Measurements from ENCODE around the gene KLK11.
"Not testable (repeated sequence)": the region's sequence is repeated elsewhere in the genome, so short reads cannot be mapped to it uniquely, and the experiment has no call there.

The KLK11 gene

DNA sequence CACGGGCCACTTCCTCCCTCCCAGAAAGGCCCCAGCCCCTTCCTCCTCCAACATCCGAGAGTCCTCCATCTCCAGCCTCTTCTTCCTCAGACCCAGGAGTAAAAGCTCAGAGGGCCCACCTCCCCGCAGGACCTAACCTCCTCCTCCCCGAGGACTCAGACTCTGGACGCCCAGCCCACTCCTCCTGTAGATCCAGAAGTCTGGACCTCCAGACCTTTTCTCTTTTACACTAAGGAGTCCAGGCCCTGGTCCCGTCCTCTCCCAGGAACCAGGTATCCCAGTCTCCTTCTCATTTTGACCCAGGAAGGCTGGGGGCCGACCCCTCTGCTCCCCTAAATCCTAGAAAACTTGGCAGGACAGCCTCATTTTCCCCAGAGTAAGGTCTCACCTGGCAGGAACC lies 23.1 kb downstream of the KLK11 start:
- DNase-seq (ENCODE audit: low spot score) = no peak

DNA sequence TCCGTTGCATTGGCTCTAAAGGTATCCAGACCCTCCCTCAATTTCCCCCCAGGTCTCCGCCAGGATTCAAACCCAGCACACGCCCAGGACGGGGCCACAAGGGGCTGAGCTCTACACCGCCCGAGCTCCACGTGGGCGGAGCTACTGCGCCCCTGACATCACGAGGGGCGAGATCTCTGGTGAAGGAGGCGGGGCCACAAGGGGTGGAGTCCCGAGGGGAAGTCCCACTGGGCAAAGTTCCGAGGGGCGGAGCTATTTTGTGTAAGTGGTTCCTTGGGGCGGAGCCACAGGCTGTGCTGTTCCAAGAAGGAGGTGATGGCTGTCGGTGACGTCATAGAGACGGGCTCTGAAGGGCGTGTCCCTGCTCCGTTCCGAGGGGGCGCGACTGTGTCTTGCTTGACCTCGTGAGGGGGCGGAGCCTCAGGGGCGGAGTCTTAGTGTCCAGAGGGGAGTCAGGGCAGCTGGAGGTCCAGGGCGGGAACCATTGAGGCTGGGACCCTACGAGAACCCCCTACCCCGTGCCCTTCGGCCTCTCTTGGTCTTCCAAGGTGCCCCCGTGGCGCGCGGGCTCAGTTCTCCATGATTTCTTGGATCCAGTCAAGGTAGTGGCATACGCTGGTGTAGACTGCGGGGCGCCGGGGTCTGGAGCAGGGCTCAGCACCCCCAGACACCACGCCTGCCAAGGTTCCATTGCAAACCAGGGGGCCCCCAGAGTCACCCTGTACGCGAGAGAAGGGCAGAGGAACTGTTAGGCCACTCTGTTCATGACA lies 23.7 kb downstream of the KLK11 start:
- DNase-seq (ENCODE audit: low spot score) = peak; percentile 94

DNA sequence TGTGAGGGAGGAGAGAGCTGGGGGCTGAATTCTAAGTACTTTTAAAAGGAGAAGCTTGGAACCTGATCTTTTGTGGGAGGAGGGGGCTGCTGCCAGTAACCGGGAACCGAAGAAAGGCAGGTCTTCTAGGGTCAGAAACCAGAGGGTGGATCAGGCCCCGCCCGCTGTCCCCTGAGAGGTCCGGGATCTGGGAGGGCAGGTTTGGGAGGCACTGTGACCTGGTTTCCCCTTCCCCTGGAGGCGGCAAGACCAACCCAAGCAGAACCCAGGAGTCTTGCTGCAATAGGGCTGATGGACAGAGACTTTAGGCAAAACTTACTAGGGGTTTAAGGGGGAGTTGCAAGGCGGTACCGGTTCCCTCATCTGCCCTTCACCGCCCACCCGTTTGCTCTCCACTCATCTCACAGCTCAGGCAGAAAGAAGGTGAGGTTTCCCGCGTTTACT lies 24.3 kb downstream of the KLK11 start:
- DNase-seq (ENCODE audit: low spot score) = no peak

DNA sequence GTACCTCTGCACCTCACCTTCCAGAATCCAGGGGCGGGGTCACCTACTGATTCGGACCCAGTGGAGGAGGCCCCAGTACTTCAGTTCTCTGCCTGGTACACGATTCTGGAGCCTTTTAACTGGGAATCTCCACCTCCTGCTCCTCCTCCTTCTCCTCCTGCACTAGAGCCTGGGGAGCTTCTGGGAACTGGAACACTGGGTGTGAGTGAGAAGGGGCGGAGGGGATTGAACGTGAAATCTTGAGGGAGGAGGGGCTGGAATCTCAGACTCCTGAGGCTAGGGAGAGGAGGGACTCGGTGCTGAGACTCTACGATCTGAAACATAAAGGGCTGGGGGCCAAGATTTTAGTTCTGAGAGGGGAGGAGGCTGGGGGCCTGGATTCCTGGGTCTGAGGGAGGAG lies 24.9 kb downstream of the KLK11 start, which contains the start of gene KLK8:
KLK8 (minus strand) TSS at position 90 of the 400 bp plus-strand sequence. CDS start 437 bp downstream, outside the sequence.
- DNase-seq (ENCODE audit: low spot score) = no peak

DNA sequence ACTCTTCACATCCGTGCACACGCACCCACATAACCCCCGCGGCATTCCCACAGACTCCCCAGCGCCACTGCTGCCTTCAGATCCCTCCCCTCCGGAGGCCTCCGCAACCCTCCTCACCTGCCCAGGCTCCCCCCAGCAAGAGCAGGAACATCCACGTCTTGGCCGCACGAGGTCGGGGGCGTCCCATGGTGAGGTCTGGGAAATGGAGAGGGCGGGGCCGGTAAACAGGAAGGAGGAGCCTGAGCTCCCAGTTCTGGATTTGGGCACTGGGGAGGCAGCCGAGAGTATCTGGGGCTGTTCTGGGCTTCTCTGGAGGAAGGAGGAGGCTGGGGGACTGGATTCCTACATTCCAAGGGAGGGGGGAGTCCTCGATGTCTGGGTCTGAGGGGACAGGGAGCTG lies 25.4 kb downstream of the KLK11 start:
- no peak for DNase-seq (ENCODE audit: low spot score)

DNA sequence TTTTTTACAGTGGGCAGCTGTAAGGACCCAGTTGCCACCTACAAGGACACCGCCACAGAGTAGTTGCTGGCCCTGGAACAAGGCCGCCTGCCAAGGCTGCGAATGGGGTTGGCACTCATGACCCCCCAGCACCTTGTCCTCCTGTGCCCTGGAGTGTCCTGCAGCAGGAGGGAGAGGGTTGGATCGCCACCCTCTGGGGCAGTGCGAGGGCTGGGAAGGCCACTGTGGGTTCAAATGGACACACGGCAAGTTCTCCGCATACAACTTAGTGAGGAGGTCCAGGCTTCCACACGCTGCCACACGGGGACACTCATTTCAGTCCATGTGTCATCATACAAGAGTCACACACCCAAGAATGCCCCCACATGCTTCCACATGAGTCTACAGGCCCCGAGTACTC lies 26.0 kb downstream of the KLK11 start:
- DNase-seq (ENCODE audit: low spot score) = no peak

DNA sequence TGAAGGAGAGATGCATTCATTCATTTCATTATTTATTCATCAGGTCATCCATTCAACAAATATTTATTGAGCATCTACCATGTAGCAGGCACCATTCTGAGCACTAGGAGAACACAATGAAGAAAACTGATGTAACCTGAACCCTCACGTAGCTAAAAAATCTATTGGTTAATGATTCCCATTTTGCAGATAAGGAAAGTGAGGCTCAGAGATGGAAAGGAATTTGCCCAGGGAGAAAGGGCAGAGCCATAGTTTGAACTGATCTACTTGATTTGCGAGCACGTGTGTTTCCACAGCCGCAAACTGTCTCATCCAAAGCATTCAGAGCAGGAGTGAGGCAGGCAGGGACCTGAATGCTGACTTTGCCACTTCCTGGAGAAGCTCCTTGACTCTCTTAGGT lies 27.7 kb downstream of the KLK11 start:
- no peak for DNase-seq (ENCODE audit: low spot score)

DNA sequence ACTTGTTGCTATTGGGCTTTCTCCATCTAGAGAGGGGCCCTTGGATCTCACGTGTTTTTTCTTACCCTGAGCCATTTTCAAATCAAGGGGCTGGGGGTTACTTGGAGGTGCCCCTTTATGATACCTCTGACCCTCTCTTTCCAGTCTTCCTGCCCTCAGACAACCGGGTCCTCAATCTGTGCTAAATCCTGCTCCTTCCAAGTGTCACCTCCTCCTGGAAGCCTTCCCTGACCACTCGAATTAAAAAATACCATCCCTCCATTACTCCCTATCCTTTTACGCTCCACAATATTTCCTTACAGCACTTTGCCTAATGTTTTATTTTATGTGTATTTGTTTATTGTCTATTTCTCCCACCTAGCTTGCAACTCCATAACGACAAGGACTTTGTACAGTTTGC lies 28.4 kb downstream of the KLK11 start:
- DNase-seq (ENCODE audit: low spot score) = no peak

DNA sequence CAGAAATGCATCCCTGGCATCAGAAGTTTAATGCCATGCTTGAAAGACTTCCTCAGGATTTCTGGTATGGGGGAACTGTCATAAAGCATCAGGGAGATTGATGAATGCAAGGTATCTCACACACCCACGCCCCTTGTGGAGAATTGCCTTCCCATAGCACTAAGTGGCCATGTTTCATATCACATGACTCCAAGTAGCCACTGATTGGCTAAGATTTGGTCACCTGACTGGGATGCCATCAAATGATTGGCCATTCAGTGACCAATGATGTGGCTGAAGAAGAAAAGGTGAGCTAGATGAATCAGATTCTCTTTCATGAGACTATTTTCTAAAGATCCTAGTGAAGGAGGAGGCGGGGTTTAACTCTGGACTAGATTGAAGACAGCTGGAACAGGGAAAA lies 32.3 kb downstream of the KLK11 start:
- peak; percentile 60 for DNase-seq (ENCODE audit: low spot score)

DNA sequence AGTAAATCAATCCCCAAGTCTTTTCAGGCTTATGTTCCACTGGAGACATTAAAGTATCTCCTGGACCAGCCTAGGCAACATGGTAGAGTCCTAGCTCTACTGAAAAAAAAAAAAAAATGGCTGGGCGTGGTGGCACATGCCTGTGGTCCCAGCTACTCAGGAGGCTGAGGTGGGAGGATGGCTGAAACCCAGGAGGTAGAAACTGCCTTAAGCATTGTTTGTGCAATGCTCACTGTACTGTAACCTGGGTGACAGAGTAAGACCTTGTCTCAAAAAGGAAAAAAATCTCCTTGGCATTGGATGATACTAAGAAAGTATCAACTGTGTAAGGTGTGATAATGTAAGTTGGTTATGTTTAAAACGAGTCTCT lies 33.8 kb downstream of the KLK11 start:
- no peak for DNase-seq (ENCODE audit: low spot score)

DNA sequence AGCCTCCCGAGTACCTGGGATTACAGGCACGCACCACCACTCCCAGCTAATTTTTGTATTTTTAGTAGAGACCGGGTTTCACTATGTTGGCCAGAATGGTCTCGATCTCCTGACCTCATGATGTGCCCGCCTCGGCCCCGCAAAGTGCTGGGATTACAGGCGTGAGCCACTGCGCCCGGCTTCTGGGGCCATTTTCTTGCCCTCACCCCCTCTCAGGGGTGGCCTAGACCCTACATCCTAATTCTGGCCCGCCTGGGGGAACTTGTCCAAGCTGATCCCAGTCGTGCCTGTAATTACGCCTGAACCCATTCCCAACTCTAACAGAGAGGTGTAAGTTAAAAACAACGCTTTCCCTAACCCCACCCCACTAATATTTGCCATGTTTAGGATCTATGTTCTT lies 42.0 kb downstream of the KLK11 start:
- DNase-seq (ENCODE audit: low spot score) = not testable (repeated sequence)

DNA sequence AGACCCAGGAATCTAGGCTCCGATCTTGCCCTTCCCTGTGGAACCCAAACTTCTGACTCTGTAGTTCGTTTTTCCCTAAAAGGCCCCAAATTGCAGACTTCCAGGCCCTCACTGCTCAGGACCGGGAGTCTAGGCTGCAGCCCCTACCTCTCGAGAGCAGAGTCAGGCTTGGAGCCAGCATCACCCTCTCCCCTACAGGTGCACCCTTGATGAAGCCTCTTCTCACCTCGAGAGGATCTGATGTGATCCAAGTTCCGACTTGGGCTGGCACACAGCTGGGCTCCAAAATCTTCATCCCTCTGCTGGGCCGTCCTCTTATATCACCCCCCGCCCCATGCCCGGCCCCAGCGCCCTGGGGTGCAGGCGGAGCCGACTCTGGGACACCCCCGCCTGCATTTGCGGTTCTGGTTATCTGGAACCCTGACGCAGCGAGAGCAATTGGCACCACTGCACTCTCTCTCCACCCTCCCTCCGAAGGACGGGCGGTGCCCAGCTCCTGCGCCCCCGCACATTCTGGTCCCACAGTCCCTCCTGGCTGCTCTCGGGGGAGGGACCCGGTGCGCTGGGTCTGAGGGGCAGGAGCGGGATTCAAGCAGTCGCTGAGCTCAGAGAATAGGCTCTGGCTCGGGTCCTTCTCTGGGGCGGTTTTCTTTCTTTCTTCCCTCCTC lies 42.7 kb downstream of the KLK11 start, which contains the start of gene KLK7:
KLK7 (minus strand) TSS at position 293 of the 668 bp plus-strand sequence. CDS start 1,518 bp downstream, outside the sequence.
- DNase-seq (ENCODE audit: low spot score) = peak; percentile 34

DNA sequence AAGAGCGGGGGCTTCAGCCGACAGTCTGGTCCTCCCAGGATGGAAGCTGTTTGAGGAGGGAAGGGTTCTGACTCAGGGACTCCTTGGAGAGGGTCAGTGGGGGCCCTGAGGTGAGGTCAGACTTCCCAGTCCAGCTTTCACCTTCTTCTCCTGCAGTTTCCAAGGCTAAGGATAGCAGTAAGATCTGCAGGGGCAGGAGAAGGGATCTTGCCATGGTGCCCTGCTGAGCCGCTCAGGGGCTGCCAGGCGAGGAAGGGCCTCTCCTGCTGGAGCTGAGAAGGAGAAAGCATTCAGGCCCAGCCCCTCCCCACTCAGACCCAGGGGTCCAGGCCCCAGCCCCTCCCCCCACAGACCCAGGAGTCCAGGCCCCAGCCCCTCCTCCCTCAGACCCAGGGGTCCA lies 44.2 kb downstream of the KLK11 start:
- no peak for DNase-seq (ENCODE audit: low spot score)

DNA sequence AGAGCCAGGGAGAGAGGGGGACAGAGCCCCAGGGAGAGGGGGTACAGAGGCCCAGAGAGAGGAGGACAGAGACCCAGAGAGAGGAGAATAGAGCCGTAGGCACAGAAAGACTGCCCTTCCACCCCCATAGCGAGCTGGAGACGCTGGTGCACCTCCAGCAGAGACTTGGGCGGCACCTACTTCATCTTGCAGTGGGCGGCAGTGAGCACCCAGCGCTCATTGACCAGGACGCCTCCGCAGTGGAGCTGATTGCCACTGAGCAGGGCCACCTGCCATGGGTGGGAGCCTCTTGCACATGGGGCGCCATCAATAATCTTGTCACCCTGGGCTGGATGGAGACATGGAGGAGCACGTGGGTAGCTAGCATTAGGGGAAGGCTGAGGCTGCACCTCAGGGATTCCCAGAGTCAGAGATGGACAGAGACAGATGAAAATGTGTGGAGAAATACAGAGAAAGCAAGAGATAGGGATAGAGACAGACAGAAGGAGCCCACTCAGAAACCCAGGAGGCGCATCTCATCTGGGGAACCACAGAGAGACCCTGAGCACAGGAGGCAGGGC lies 44.7 kb downstream of the KLK11 start:
- DNase-seq (ENCODE audit: low spot score) = no peak

DNA sequence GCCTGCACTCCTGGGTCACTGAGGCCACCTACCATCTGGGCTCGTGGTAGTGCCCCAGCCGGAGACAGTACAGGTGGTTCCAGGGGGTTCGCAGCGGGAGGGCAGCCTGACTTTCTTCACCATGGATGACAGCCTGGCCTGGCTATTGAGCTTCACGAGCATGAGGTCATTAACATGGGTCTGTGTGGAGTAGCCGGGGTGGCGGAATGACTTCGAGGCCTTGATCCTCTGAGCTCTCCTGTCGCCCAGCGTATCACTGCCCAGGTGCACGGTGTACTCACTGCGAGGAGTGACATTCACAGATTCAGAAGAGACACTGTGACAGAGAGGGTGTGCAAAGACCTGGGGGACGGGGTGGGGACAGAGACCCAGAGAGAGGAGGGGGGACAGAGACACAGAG lies 46.2 kb downstream of the KLK11 start:
- no peak for DNase-seq (ENCODE audit: low spot score)

DNA sequence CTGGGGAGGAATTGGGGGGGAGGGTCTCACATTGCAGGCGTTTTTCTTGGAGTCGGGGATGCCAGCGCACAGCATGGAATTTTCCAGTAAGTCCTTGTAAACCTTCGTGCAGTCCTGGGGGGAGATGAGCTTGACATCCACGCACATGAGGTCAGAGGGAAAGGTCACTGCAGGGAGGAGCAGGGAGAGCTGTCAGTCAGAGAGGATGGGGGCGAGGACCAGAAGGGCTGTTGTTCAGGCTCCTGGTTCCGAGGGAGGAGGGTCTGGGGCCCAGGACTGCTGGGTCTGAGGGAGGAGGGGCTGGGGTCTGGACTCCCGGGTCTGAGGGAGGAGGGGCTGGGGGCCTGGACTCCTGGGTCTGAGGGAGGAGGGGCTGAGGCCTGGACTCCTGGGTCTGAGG lies 46.7 kb downstream of the KLK11 start:
- no peak for DNase-seq (ENCODE audit: low spot score)

DNA sequence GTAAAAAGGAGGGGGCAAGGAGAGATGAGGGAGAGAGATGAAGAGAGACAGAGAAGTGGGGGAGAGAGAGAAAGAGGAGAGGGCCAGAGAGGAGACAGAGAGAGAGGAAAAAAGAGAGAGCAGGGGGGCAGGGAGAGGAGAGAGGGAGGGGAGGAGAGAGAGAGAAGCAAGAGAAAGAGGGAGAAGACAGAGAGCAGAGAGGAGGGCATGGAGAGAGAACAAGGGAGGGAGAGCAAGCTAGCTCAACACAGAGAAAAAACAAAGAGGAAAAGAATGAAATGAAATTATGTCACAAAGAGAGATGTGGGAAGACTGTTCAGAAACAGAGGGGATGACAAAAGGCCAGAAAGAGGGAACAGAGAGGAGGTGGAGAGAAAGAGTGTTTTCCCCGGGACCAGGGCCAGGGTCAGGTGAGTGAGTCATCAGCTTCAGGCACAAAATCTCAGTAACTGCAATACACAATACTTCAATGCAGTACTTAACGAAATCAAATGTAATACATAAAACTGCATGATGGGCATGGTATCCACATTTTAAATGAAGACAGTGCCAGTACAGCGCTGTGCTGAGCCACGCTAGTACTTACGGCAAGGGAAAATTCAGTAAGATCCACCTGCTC lies 47.5 kb downstream of the KLK11 start:
- peak; percentile 63 for DNase-seq (ENCODE audit: low spot score)

DNA sequence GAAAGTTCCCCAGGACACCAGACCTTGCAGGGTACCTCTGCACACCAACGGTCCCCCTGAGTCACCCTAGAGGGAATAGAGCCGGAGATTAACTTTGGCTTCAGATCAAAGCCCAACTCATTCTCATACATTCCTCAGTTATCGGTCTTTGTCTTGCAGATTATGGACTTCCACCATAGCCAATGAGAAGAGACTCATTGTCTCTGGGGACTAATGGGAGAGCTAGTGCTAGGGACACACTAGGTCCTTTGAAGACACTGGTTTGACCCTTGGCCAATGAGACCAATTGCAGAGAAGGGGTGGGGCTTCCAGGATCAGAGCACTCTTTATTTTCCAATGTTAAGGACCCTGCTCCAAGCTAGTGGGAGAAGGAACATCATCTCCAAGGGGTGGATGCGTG lies 48.8 kb downstream of the KLK11 start:
- DNase-seq (ENCODE audit: low spot score) = peak; percentile 90

DNA sequence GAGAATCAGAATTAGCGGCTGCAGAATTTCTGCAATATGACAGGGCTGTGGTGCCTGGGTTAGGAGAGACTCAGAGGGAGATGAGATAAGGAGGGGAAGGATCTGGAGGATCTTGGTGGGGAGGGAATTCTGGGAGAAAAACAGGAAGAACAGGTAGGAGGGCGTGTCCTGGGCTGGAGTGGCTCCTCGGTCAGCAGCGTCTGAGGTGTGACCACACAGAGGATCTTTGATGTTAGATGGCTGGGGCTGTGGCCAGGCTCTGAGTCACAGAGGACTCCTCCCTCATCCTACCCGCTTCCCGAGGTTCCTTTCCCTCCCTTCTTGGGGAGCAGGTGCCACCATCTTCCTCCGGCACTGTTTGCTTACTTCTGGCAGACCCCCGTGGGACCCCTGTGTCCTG lies 50.6 kb downstream of the KLK11 start:
- peak; percentile 98 for DNase-seq (ENCODE audit: low spot score)

DNA sequence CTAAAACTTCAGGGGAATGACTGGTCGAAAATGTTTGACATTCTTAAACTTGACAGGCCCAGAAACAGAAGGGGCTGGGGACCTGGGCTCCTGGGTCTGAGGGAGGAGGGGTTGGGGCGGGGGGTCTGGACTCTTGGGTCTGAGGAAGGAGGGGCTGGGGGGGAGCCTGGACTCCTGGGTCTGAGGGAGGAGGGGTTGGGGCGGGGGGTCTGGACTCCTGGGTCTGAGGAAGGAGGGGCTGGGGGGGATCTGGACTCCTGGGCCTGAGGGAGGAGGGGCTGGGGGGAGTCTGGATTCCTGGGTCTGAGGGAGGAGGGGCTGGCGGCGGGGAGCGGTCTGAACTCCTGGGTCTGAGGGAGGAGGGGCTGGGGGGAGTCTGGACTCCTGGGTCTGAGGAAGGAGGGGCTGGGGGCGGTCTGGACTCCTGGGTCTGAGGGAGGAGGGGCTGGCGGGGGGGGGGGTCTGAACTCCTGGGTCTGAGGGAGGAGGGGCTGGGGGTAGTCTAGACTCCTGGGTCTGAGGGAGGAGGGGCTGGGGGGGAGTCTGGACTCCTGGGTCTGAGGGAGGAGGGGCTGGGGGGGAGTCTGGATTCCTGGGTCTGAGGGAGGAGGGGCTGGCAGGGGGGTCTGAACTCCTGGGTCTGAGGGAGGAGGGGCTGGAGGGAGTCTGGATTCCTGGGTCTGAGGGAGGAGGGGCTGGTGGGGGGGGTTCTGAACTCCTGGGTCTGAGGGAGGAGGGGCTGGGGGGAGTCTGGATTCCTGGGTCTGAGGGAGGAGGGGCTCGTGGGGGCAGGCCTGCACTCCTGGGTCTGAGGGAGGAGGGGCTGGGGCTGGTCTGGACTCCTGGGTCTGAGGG lies 51.5 kb downstream of the KLK11 start:
- DNase-seq (ENCODE audit: low spot score) = no peak

DNA sequence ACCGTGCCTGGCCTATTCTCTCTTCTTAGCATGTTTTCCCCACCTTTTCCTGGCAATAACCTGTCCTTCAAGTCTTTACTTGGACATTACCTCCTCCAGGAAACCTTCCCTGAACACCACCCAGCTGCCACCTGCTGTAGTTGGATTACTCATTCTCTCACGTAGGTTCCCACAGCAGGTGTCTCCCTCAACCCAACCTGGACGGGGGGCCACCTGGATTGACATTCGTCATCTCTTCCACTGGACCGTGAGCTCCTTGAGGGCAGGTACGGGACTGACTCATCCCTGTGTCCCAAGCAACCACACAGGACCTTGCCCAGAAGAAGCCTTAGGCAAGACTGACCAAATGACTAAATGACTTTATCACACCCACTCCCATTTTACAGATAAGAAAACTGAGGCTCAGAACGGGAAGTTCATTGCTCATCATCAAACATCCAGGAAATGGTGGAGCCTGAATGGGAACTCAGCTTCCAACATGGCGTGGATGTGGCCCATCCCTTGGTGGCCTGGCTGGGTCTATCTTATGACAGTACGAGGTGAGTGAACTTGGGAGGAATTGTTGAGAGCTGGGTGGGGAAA lies 53.5 kb downstream of the KLK11 start:
- DNase-seq (ENCODE audit: low spot score) = no peak

All from SW480 (cell line).